Calu3 (cell line): ENCODE results near the gene PROM2. TPM values are rescaled to one million over a fixed set of nuclear protein-coding genes. Genes with fewer than 3 reads are reported as not detected.

Source experiments
- BruUV-seq: library from RNA; stranded (reverse); fragments of 400-500 nt; replicated peaks from 2 replicates; lab custom pipeline; 2021; lab: Mats Ljungman, UMichigan
- CTCF ChIA-PET: fragments of 300-600 bp; sonication (Branson Sonifier 250); formaldehyde crosslinking; loops from one replicate; lab custom pipeline; 2022; ENCODE audit warnings: antibody characterized with exemption; lab: Charles Lee
- DNase-seq: peaks from one replicate; pipeline ENCODE4 v3.0.0; 2022
- H3K27ac Mint-ChIP-seq: one replicate; pipeline ENCODE4 v1.8.0; 2022; ENCODE audit warnings: mixed read lengths; ENCODE audit not compliant: unreplicated experiment
- H3K27me3 Mint-ChIP-seq: one replicate; pipeline ENCODE4 v1.8.0; 2022; ENCODE audit warnings: mixed read lengths; ENCODE audit not compliant: unreplicated experiment
- H3K36me3 Mint-ChIP-seq: one replicate; pipeline ENCODE4 v1.8.0; 2022; ENCODE audit warnings: mild to moderate bottlenecking, moderate library complexity, mixed read lengths; ENCODE audit not compliant: insufficient read depth, unreplicated experiment
- H3K4me1 Mint-ChIP-seq: one replicate; pipeline ENCODE4 v1.8.0; 2022; ENCODE audit warnings: mild to moderate bottlenecking, low read depth, mixed read lengths; ENCODE audit not compliant: unreplicated experiment
- H3K4me3 Mint-ChIP-seq: one replicate; pipeline ENCODE4 v1.8.0; 2022; ENCODE audit warnings: mild to moderate bottlenecking, low read depth, moderate library complexity, mixed read lengths; ENCODE audit not compliant: unreplicated experiment
- H3K9me3 Mint-ChIP-seq: one replicate; pipeline ENCODE4 v1.8.0; 2022; ENCODE audit warnings: low read depth, mixed read lengths; ENCODE audit not compliant: unreplicated experiment
- intact Hi-C: fragments of 100-400 bp; cut with micrococcal nuclease; formaldehyde crosslinking; loops from one replicate; pipeline ENCODE4 v1.10.0; 2022; ENCODE audit not compliant: unreplicated experiment
- total RNA-seq: library from RNA; stranded (reverse); gene quantifications from 2 replicates; pipeline ENCODE4 v1.2.3, GENCODE V29; 2022
- TF ChIP-seq, protein P1 (sequence below): fragments of 200-600 bp; IDR thresholded peaks from one replicate; pipeline ENCODE4 v1.8.0; 2022; ENCODE audit warnings: antibody characterized with exemption; ENCODE audit not compliant: unreplicated experiment

Gene PROM2
- total RNA-seq, 1 experiment from 2014 or later: 24.7 TPM

DNA sequence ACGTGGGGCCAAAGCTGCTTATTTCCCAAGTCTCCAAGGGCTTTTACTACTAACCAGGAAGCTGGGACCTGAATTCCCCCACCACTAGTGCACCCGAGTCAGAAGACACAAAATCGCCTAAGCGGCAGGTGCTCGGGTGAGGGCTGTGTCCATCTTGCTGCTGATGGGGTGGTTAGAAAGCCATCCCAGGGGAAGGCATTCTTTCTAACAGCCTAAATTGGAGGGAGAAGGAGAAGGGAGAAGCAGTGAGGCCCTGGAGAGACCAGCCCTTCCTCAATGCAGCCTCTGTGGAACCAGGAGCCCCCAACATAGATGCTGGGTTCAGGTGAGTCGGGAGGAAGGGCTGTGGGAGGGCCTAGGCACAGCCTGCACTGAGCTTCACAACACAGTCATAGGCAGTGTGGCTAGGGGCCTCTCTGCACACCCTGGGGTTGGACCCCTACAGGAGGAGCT lies 1.9 kb upstream of the PROM2 start:
- intact Hi-C loops: loop anchor here (5.0 kb wide), 1 partner anchor 45 kb away; no protein-coding TSS in a partner anchor
- DNase-seq: no peak
- H3K27ac Mint-ChIP-seq: no peak overlapping the region
- TF ChIP-seq, protein P1, sequence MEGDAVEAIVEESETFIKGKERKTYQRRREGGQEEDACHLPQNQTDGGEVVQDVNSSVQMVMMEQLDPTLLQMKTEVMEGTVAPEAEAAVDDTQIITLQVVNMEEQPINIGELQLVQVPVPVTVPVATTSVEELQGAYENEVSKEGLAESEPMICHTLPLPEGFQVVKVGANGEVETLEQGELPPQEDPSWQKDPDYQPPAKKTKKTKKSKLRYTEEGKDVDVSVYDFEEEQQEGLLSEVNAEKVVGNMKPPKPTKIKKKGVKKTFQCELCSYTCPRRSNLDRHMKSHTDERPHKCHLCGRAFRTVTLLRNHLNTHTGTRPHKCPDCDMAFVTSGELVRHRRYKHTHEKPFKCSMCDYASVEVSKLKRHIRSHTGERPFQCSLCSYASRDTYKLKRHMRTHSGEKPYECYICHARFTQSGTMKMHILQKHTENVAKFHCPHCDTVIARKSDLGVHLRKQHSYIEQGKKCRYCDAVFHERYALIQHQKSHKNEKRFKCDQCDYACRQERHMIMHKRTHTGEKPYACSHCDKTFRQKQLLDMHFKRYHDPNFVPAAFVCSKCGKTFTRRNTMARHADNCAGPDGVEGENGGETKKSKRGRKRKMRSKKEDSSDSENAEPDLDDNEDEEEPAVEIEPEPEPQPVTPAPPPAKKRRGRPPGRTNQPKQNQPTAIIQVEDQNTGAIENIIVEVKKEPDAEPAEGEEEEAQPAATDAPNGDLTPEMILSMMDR: no peak
- peaks cover 2% of the 10 kb centered on the region for H3K27me3 Mint-ChIP-seq
- H3K36me3 Mint-ChIP-seq: peaks cover 9% of the 10 kb centered on the region
- H3K4me3 Mint-ChIP-seq: no peak overlapping the region
- H3K9me3 Mint-ChIP-seq: peaks cover 2% of the 10 kb centered on the region
- BruUV-seq: no TSS peak
- CTCF ChIA-PET: no interaction called here
- peaks cover 16% of the 10 kb centered on the region for H3K4me1 Mint-ChIP-seq

DNA sequence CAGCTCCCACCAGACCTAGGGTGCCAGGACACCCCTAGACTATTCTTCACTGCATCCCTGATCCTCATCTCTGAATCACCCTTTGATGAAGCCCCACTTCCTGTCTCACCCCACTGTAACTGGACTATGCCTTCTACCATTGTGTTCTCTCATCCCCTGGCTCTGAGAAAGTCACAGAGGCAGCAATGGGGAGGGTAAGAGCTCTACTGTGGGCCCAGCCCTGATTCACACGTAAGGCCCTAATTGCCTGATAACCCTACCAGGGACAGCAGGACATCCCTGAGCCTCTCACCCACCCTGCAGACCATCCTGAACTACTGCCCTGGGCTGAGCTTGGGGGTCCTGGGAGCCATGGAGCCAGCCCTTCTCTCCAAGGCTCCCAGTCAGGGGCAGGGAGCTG lies 1.5 kb upstream of the PROM2 start:
- TF ChIP-seq, protein P1: no peak
- H3K27me3 Mint-ChIP-seq: no peaks in the 10 kb centered on the region
- peaks cover 12% of the 10 kb centered on the region for H3K36me3 Mint-ChIP-seq
- CTCF ChIA-PET: no interaction called here
- no peak overlapping the region for H3K27ac Mint-ChIP-seq
- H3K4me3 Mint-ChIP-seq: no peak overlapping the region
- H3K9me3 Mint-ChIP-seq: peaks cover 2% of the 10 kb centered on the region
- BruUV-seq: no TSS peak
- peaks cover 16% of the 10 kb centered on the region for H3K4me1 Mint-ChIP-seq
- no peak for DNase-seq
- intact Hi-C loops: loop anchor here (5.0 kb wide), 1 partner anchor 45 kb away; no protein-coding TSS in a partner anchor

GRCh38 chr2:95273566-95274290 lies 521 bp upstream of the PROM2 start:
- intact Hi-C loops: loop anchor here (2.0 to 5.0 kb wide), 2 partner anchors 44 to 67 kb away; partner anchors contain the start of gene ZNF892
- CTCF ChIA-PET: interaction anchor here (0.8 kb wide), 1 partner anchor 42 kb away, joined by 5 read pairs; no protein-coding TSS in a partner anchor
- TF ChIP-seq, protein P1: no peak
- Mint-ChIP-seq H3K36me3 (peaks cover 17% of the 10 kb centered on the region), H3K27me3 (no peaks in the 10 kb centered on the region), H3K27ac (peak overlapping the region; percentile 85), H3K9me3 (peaks cover 2% of the 10 kb centered on the region), H3K4me3 (peak overlapping the region; percentile 77), H3K4me1 (peaks cover 16% of the 10 kb centered on the region)
- DNase-seq: no peak
- no TSS peak for BruUV-seq

GRCh38 chr2:95275151-95275515 lies 884 bp downstream of the PROM2 start:
- DNase-seq: no peak
- peaks cover 17% of the 10 kb centered on the region for H3K36me3 Mint-ChIP-seq
- intact Hi-C loops: loop anchor here (2.0 kb wide), 1 partner anchor 68 kb away; the partner anchor contains the start of gene ZNF892
- peaks cover 1% of the 10 kb centered on the region for H3K9me3 Mint-ChIP-seq
- CTCF ChIA-PET: no interaction called here
- H3K4me1 Mint-ChIP-seq: peaks cover 16% of the 10 kb centered on the region
- peak overlapping the region; percentile 85 for H3K27ac Mint-ChIP-seq
- H3K27me3 Mint-ChIP-seq: no peaks in the 10 kb centered on the region
- no TSS peak for BruUV-seq
- H3K4me3 Mint-ChIP-seq: peak overlapping the region; percentile 77
- TF ChIP-seq, protein P1: no peak
